Frontal cortex (tissue), 4 donors: Measurements from ENCODE around the gene SUPT20HL2. TPM values are rescaled to one million over a fixed set of nuclear protein-coding genes. Genes with fewer than 3 reads are reported as not detected.

Experiments
- DNase-seq, 2 donors: peaks; one replicate each; pipeline ENCODE4 v3.0.0; 2012; ENCODE audit warnings: low spot score in 2 of 2
- FAIRE-seq: peaks from 2 replicates; lab custom pipeline; 2012; peaks lifted over from hg19 to GRCh38; lab: Jason Lieb, UNC
- total RNA-seq: library from RNA; depleted of rRNA; stranded (reverse); fragments of >200 nt; gene quantifications from one replicate; pipeline ENCODE4 v1.2.3, GENCODE V29; 2014
- donor health status: control.
- donor health status: control.
- donor health status: control.

The SUPT20HL2 gene
- total RNA-seq, 1 donor from 2014 or later = not detected

- DNase-seq = no peak
- no peak for FAIRE-seq
Measured at GRCh38 chrX:24264383-24264782, 49.5 kb downstream of the SUPT20HL2 start.

GRCh38 chrX:24262309-24262708 lies 51.6 kb downstream of the SUPT20HL2 start:
- FAIRE-seq = no peak
- no peak for DNase-seq

Other genes starting within 250 kb of the SUPT20HL2 start
- 46.1 TPM for gene ZFX, start 164.3 kb downstream of the SUPT20HL2 start, total RNA-seq
- not detected for gene SUPT20HL1, start 46.6 kb upstream of the SUPT20HL2 start, total RNA-seq
- 7.3 TPM for gene PDK3, start 151.2 kb upstream of the SUPT20HL2 start, total RNA-seq